Glutamatergic neuron (in vitro differentiated cells): Measurements from ENCODE around the gene BCHE. TPM values are rescaled to one million over a fixed set of nuclear protein-coding genes. Genes with fewer than 3 reads are reported as not detected.

Experiments used
- DNase-seq: peaks from one replicate; pipeline ENCODE4 v3.0.0; 2022
- H3K27ac Mint-ChIP-seq: one replicate; pipeline ENCODE4 v1.8.0; 2020; ENCODE audit warnings: mild to moderate bottlenecking, mixed read lengths, inconsistent platforms; ENCODE audit not compliant: unreplicated experiment
- H3K27me3 Mint-ChIP-seq: one replicate; pipeline ENCODE4 v1.8.0; 2020; ENCODE audit warnings: mild to moderate bottlenecking, moderate library complexity, mixed read lengths, inconsistent platforms; ENCODE audit not compliant: unreplicated experiment
- H3K36me3 Mint-ChIP-seq: one replicate; pipeline ENCODE4 v1.8.0; 2020; ENCODE audit warnings: mild to moderate bottlenecking, mixed read lengths, inconsistent platforms; ENCODE audit not compliant: unreplicated experiment
- H3K4me1 Mint-ChIP-seq: one replicate; pipeline ENCODE4 v1.8.0; 2020; ENCODE audit warnings: mild to moderate bottlenecking, low read depth, mixed read lengths, inconsistent platforms; ENCODE audit not compliant: unreplicated experiment
- H3K4me3 Mint-ChIP-seq: one replicate; pipeline ENCODE4 v1.8.0; 2020; ENCODE audit warnings: mild to moderate bottlenecking, mixed read lengths, inconsistent platforms; ENCODE audit not compliant: unreplicated experiment
- H3K9me3 Mint-ChIP-seq: one replicate; pipeline ENCODE4 v1.8.0; 2020; ENCODE audit warnings: mild to moderate bottlenecking, moderate library complexity, mixed read lengths, inconsistent platforms; ENCODE audit not compliant: unreplicated experiment
- total RNA-seq: library from RNA; stranded (reverse); fragmentation: NEBNext Ultra II Directional; extraction: Animal tissue kit (Norgen Biotek cat#: 25700); gene quantifications from one replicate; pipeline ENCODE4 v1.2.1, GENCODE V29; 2021; ENCODE audit not compliant: unreplicated experiment
- TF ChIP-seq, protein P1 (sequence below): fragments of 200-600 bp; sonication (generic); IDR thresholded peaks from one replicate; pipeline ENCODE4 v1.5.0; 2021; ENCODE audit not compliant: partially characterized antibody, unreplicated experiment

BCHE gene
- total RNA-seq, 1 donor from 2014 or later = 4.0 TPM

DNA sequence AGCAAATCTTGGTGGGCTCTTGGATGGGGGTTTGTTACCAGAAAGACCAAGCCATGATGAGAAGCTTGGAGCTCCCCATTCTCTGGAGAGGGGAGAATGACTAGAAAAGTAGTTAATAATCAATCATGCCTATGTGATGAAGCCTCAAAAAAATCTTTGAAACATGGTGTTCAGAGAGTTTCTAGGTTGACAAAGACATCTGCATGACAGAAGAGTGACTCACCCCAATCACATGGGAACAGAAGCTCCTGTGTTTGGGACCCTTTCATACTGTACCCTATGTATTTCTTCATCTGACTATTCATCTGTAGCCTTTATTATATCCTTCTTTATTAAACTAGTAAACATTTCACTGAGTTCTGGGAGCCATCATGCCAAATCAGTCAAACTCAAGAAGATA lies 87.4 kb downstream of the BCHE start:
- DNase-seq = no peak
- Mint-ChIP-seq H3K4me1 (peaks cover 8% of the 10 kb centered on the region), H3K27ac (no peak overlapping the region), H3K36me3 (no peaks in the 10 kb centered on the region), H3K4me3 (no peak overlapping the region), H3K9me3 (no peaks in the 10 kb centered on the region), H3K27me3 (no peaks in the 10 kb centered on the region)
- TF ChIP-seq, protein P1, sequence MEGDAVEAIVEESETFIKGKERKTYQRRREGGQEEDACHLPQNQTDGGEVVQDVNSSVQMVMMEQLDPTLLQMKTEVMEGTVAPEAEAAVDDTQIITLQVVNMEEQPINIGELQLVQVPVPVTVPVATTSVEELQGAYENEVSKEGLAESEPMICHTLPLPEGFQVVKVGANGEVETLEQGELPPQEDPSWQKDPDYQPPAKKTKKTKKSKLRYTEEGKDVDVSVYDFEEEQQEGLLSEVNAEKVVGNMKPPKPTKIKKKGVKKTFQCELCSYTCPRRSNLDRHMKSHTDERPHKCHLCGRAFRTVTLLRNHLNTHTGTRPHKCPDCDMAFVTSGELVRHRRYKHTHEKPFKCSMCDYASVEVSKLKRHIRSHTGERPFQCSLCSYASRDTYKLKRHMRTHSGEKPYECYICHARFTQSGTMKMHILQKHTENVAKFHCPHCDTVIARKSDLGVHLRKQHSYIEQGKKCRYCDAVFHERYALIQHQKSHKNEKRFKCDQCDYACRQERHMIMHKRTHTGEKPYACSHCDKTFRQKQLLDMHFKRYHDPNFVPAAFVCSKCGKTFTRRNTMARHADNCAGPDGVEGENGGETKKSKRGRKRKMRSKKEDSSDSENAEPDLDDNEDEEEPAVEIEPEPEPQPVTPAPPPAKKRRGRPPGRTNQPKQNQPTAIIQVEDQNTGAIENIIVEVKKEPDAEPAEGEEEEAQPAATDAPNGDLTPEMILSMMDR = no peak

DNA sequence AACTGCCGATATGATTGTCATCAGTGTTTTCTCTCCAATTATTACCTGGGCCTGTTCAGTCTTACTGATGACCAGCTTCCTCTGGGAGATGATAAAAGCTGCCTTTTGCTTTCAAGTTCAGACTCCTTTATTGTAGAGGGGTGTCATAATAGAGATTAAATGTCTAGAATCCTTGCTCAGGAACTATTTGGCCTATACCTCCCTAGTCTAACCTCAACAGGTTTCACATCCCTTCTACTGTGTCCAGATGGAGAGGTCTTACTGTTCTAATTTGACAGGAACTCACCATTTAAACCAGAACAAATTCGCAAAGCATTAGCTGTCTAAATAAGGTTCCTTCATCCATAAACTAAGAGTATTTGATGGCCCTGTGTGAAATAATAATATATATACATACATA lies 88.0 kb downstream of the BCHE start:
- Mint-ChIP-seq H3K4me3 (no peak overlapping the region), H3K27ac (no peak overlapping the region), H3K4me1 (peaks cover 8% of the 10 kb centered on the region), H3K36me3 (no peaks in the 10 kb centered on the region), H3K9me3 (no peaks in the 10 kb centered on the region), H3K27me3 (no peaks in the 10 kb centered on the region)
- DNase-seq = no peak
- TF ChIP-seq, protein P1 = no peak

GRCh38 chr3:165748094-165748493 lies 89.1 kb downstream of the BCHE start:
- H3K9me3 Mint-ChIP-seq = no peaks in the 10 kb centered on the region
- H3K4me1 Mint-ChIP-seq = peaks cover 8% of the 10 kb centered on the region
- TF ChIP-seq, protein P1 = no peak
- no peak for DNase-seq
- no peak overlapping the region for H3K4me3 Mint-ChIP-seq
- no peaks in the 10 kb centered on the region for H3K27me3 Mint-ChIP-seq
- no peaks in the 10 kb centered on the region for H3K36me3 Mint-ChIP-seq
- H3K27ac Mint-ChIP-seq = no peak overlapping the region

- H3K9me3 Mint-ChIP-seq = no peaks in the 10 kb centered on the region
- no peak for DNase-seq
- H3K4me3 Mint-ChIP-seq = no peak overlapping the region
- peaks cover 8% of the 10 kb centered on the region for H3K4me1 Mint-ChIP-seq
- no peaks in the 10 kb centered on the region for H3K27me3 Mint-ChIP-seq
- H3K36me3 Mint-ChIP-seq = no peaks in the 10 kb centered on the region
- TF ChIP-seq, protein P1 = no peak
- no peak overlapping the region for H3K27ac Mint-ChIP-seq
These were observed 90.3 kb downstream of the BCHE start for GRCh38 chr3:165746874-165747273.

- TF ChIP-seq, protein P1 = no peak
- DNase-seq = no peak
These were observed 93.2 kb downstream of the BCHE start for GRCh38 chr3:165744025-165744424.

More at GRCh38 chr3:165744025-165744424, 93.2 kb downstream of the BCHE start:
- Mint-ChIP-seq H3K36me3 (no peaks in the 10 kb centered on the region), H3K4me3 (no peak overlapping the region), H3K27ac (no peak overlapping the region), H3K27me3 (no peaks in the 10 kb centered on the region), H3K9me3 (no peaks in the 10 kb centered on the region), H3K4me1 (no peaks in the 10 kb centered on the region)
